Stimulated activated CD8-positive, alpha-beta memory T cell treated with anti-CD3 and anti-CD28 coated beads, Interleukin-15, amount 100 ng/mL, for 24 hours (primary cell): Measurements from ENCODE around the gene C1QTNF8.

ENCODE experiments used
- DNase-seq: peaks from one replicate; pipeline ENCODE4 v3.0.0-alpha.2; 2020; ENCODE audit warnings: low read depth

Gene C1QTNF8

GRCh38 chr16:1045310-1045992 lies 50.6 kb downstream of the C1QTNF8 start:
- DNase-seq = no peak

DNA sequence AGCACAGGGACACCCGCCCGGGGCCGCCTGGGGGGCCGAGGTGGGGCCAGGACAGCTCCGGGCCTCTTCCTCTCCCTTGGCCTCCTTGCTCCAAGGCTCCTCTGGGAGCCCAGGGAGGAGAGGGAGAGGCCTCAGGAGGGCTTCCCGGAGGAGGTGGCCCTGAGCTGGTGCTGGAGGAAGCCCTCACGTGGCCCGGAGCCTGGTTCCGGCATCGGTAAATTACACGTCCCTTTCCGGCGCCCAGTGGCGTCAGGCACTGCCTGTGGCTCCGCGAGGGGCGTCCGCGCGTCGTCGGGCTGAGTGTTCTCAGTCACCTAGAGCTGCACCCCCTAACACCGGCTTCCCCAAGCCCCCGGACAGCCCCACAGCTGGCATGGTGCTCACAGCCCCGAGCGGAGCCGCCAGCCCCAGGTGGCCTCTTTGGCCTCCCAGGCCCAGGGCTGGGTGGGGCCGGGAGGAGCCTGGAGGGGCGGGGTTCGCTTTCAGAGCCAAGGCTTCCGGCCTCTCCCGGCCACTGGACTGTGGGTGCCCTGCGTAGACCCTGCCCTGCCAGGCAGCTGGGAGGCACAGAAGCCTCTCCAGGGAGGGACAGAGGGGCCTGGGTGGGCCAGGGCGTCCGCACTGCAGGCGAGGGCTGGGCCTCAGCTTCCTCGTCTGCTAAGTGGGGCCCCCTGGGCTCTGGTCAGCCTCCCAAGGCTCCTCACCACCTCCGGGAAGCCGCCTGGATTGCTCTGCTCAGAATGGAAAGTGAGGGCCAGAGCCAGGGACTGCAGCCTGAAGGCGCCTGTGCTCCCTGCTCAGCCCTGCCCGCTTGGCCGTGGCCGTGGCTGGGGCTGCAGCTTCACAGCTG lies 51.4 kb downstream of the C1QTNF8 start:
- no peak for DNase-seq

GRCh38 chr16:1043881-1044451 lies 52.1 kb downstream of the C1QTNF8 start:
- DNase-seq = no peak

DNA sequence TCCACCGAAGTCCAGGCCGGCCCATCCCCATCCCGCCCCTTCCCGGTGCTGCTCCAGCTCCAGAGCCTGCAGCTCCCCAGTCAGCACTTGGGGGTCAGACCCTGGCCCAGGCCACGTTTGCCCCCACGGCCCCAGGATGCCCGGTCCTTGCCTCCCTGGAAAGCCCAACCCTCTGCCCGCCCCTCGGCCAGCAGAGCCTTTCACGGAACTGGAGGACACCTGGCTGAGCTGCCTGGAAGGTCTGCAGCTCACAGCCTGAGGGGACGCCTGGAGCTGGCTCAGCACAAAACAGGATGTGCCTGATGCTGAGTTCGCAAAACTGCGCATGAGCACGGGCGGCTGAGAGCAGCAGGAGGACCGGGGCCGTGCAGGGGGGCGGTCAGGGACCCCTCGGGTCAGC lies 53.2 kb downstream of the C1QTNF8 start:
- no peak for DNase-seq

- DNase-seq = no peak
These were observed 53.8 kb downstream of the C1QTNF8 start for GRCh38 chr16:1042049-1042744.

DNA sequence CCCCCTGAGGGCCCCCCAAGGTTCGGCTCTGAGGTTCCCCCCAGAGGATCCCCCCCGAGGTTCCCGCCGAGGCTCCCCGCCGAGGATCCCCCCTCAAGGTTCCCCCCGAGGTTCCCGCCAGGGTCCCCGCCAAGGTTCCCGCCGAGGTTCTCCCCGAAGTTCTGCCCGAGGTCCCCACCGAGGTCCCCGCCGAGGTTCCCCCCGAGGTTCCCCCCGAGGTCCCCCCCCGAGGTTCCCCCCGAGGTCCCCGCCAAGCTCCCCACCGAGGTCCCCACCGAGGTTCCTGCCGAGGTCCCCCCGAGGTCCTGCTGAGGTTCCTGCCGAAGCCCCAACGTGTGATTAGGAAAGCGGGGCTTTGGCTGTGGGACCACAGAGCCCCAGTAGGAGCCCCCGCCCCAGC lies 55.7 kb downstream of the C1QTNF8 start:
- DNase-seq = no peak

DNA sequence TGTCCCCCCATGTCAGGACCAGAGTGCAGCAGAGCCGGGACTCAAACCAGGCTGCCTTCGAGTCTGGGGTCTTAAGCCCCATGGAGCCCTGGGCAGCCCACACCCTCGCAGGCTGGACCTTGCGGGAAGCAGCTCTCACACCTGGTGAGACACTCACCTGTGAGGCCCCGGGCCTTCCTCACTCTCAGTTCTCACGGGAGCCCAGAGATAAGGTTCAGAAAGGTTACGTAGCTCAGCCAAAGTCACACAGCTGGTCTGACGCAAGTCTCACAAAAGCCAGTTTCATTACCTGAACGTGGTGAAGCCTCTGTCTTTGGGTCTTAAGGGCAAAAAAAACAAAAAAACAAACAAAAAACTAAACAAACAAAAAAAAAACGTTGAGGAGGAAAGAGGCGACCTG lies 56.3 kb downstream of the C1QTNF8 start:
- DNase-seq = no peak

DNA sequence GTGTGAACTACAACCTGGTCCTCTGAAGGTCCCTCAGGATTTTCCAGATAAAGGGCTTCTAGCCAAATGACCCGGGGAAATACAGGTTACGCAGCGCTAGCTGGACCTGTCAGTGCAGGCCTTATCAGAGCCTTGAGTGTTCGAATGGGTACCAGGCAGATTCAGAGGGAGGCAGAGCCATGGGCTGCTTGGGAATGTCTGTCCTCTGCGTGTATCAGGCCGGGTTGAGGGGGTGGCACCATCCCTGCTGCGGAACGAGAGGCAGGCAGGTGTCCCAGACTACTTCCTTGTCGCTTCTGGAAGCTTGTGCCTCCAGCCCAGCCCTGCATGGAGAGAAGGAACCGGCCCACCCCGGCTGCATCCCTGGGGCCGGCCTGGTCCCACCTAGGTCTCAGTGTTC lies 57.1 kb downstream of the C1QTNF8 start:
- DNase-seq = no peak
